Activated CD8-positive, alpha-beta T cell treated with anti-CD3 and anti-CD28 coated beads for 36 hours (primary cell): ENCODE results near the gene TK2. TPM values are rescaled to one million over a fixed set of nuclear protein-coding genes. Genes with fewer than 3 reads are reported as not detected.

Experiments
- ATAC-seq: fragments of 200-7000 bp; cut with Tn5 transposase; one replicate; pipeline ENCODE4 v1.10.0; 2021; ENCODE audit warnings: mild to moderate bottlenecking, moderate library complexity
- CTCF ChIA-PET: fragments of 350-600 bp; sonication (Branson Sonifier 250); formaldehyde crosslinking; loops from one replicate; lab custom pipeline; 2021; ENCODE audit warnings: antibody characterized with exemption; lab: Charles Lee
- POLR2A ChIA-PET: fragments of 350-600 bp; sonication (Branson Sonifier 250); formaldehyde crosslinking; loops from one replicate; lab custom pipeline; 2021; ENCODE audit warnings: antibody characterized with exemption; lab: Charles Lee
- DNase-seq: peaks from one replicate; pipeline ENCODE4 v3.0.0-alpha.2; 2020
- H3K27ac Mint-ChIP-seq: one replicate; pipeline ENCODE4 v1.8.0; 2021; ENCODE audit warnings: mild to moderate bottlenecking, mixed read lengths
- H3K27me3 Mint-ChIP-seq: one replicate; pipeline ENCODE4 v1.8.0; 2021; ENCODE audit warnings: mixed read lengths
- H3K36me3 Mint-ChIP-seq: one replicate; pipeline ENCODE4 v1.8.0; 2021; ENCODE audit warnings: low read depth, mixed read lengths
- H3K4me1 Mint-ChIP-seq: one replicate; pipeline ENCODE4 v1.8.0; 2021; ENCODE audit warnings: low read depth, mixed read lengths
- H3K4me3 Mint-ChIP-seq: one replicate; pipeline ENCODE4 v1.8.0; 2021; ENCODE audit warnings: mild to moderate bottlenecking, moderate library complexity, mixed read lengths
- H3K9me3 Mint-ChIP-seq: one replicate; pipeline ENCODE4 v1.8.0; 2021; ENCODE audit warnings: mixed read lengths
- CTCF ChIP-seq: fragments of 200-600 bp; IDR thresholded peaks from one replicate; pipeline ENCODE4 v1.8.0; 2022; ENCODE audit warnings: antibody characterized with exemption, mild to moderate bottlenecking
- intact Hi-C: fragments of 100-400 bp; cut with micrococcal nuclease; formaldehyde crosslinking; loops from one replicate; pipeline ENCODE4 v1.10.0; 2022
- total RNA-seq, 2 experiments: library from RNA; stranded (reverse); gene quantifications; one replicate each; pipeline ENCODE4 v1.2.3, GENCODE V29; 2021

Gene TK2
- total RNA-seq, 2 experiments from 2014 or later: 3.2 to 4.4 TPM

- ATAC-seq (peak; percentile 96), DNase-seq (peak; percentile 79)
- Mint-ChIP-seq H3K9me3 (no peaks in the 10 kb centered on the region), H3K4me3 (peak overlapping the region; percentile 69), H3K27me3 (no peaks in the 10 kb centered on the region), H3K27ac (no peak overlapping the region), H3K36me3 (no peaks in the 10 kb centered on the region), H3K4me1 (peaks cover 36% of the 10 kb centered on the region)
- TF ChIP-seq CTCF: peak; percentile 81
- ChIA-PET CTCF (interaction anchor here (0.6 to 3.1 kb wide), 24 partner anchors 9 to 241 kb away, joined by 3 to 29 read pairs (median 6); partner anchors contain the start of genes CKLF, CMTM2 and CMTM3), POLR2A (interaction anchor here (0.9 to 2.1 kb wide), 5 partner anchors 9 to 114 kb away, joined by 3 to 11 read pairs (median 4); partner anchors contain the start of genes CKLF and CMTM3)
- intact Hi-C loops: loop anchor here (5.0 kb wide), 1 partner anchor 182 kb away; no protein-coding TSS in a partner anchor
These were observed 39.2 kb upstream of the TK2 start for GRCh38 chr16:66588981-66589713.

GRCh38 chr16:66587881-66588600, 38.1 kb upstream of the TK2 start:
- Mint-ChIP-seq H3K4me3 (peak overlapping the region; percentile 56), H3K4me1 (peaks cover 36% of the 10 kb centered on the region), H3K36me3 (no peaks in the 10 kb centered on the region), H3K9me3 (no peaks in the 10 kb centered on the region), H3K27me3 (no peaks in the 10 kb centered on the region), H3K27ac (peak overlapping the region; percentile 67)
- TF ChIP-seq CTCF: no peak
- ATAC-seq: no peak
- ChIA-PET CTCF (interaction anchor here (1.9 to 3.1 kb wide), 4 partner anchors 8 to 183 kb away, joined by 13 to 29 read pairs (median 22); partner anchors contain the start of genes CMTM2 and CMTM3), POLR2A (interaction anchor here (1.9 kb wide), 1 partner anchor 113 kb away, joined by 5 read pairs; no protein-coding TSS in a partner anchor)
- no peak for DNase-seq
- intact Hi-C loops: loop anchor here (5.0 kb wide), 1 partner anchor 181 kb away; no protein-coding TSS in a partner anchor

- intact Hi-C loops: loop anchor here (5.0 kb wide), 1 partner anchor 178 kb away; no protein-coding TSS in a partner anchor
- H3K4me3 Mint-ChIP-seq: no peak overlapping the region
- ATAC-seq (no peak), DNase-seq (no peak)
- peaks cover 41% of the 10 kb centered on the region for H3K4me1 Mint-ChIP-seq
- H3K27ac Mint-ChIP-seq: no peak overlapping the region
- H3K9me3 Mint-ChIP-seq: no peaks in the 10 kb centered on the region
- POLR2A ChIA-PET: no interaction called here
- TF ChIP-seq CTCF: no peak
- CTCF ChIA-PET: interaction anchor here (1.2 to 2.1 kb wide), 3 partner anchors 12 to 23 kb away, joined by 3 to 5 read pairs (median 4); no protein-coding TSS in a partner anchor
- H3K36me3 Mint-ChIP-seq: no peaks in the 10 kb centered on the region
- H3K27me3 Mint-ChIP-seq: peaks cover 8% of the 10 kb centered on the region
These were observed 35.7 kb upstream of the TK2 start for GRCh38 chr16:66585481-66586239.

- ChIA-PET CTCF (interaction anchor here (1.0 to 3.9 kb wide), 7 partner anchors 8 to 175 kb away, joined by 3 to 26 read pairs (median 8); partner anchors contain the start of gene TK2), POLR2A (interaction anchor here (3.7 kb wide), 1 partner anchor 11 kb away, joined by 19 read pairs; no protein-coding TSS in a partner anchor)
- Mint-ChIP-seq H3K27ac (no peak overlapping the region), H3K36me3 (peaks cover 2% of the 10 kb centered on the region), H3K9me3 (no peaks in the 10 kb centered on the region), H3K4me3 (no peak overlapping the region), H3K4me1 (peaks cover 26% of the 10 kb centered on the region), H3K27me3 (peaks cover 34% of the 10 kb centered on the region)
- intact Hi-C loops: no loop called here
- no peak for ATAC-seq
- no peak for TF ChIP-seq CTCF
- DNase-seq: no peak
These were observed 31.5 kb upstream of the TK2 start for GRCh38 chr16:66581246-66581952.
